Gastrocnemius medialis (tissue), 4 donors: ENCODE measurements around the gene LCN12. TPM values are rescaled to one million over a fixed set of nuclear protein-coding genes. Genes with fewer than 3 reads are reported as not detected.

Experiments
- ATAC-seq, 2 donors: fragments of 150-250 bp; one replicate each; pipeline ENCODE4 v1.9.1; 2016
- DNase-seq, 2 donors: peaks; one replicate each; pipeline ENCODE4 v3.0.0-alpha.2; 2019
- H3K27ac ChIP-seq, 4 donors: fragments of 200-600 bp; sonication (generic); 1 replicate in 1 of 4; 2 replicates in 3 of 4; pipeline ENCODE4 v1.5.1; 2016 to 2018; ENCODE audit warnings: mild to moderate bottlenecking in 2 of 4, moderate library complexity in 1 of 4
- H3K27me3 ChIP-seq, 3 donors: fragments of 200-600 bp; sonication (generic) in 2 of 3; 1 replicate in 1 of 3; 2 replicates in 2 of 3; pipeline versions ENCODE4 v1.5.1 to v1.6.0; 2016 to 2019; ENCODE audit warnings: mild to moderate bottlenecking in 1 of 3, moderate library complexity in 1 of 3
- H3K36me3 ChIP-seq, 2 donors: fragments of 200-600 bp; sonication (generic) in 1 of 2; one replicate each; pipeline ENCODE4 v1.5.1; 2017 to 2018
- H3K4me1 ChIP-seq, 2 donors: fragments of 200-600 bp; sonication (generic) in 1 of 2; one replicate each; pipeline ENCODE4 v1.5.1; 2016 to 2017; ENCODE audit warnings: mild to moderate bottlenecking in 2 of 2
- H3K4me3 ChIP-seq, 4 donors: fragments of 200-600 bp; sonication (generic) in 3 of 4; 1 replicate in 1 of 4; 2 replicates in 3 of 4; pipeline ENCODE4 v1.5.1; 2016 to 2019; ENCODE audit warnings: mild to moderate bottlenecking in 2 of 4
- H3K9me3 ChIP-seq, 3 donors: fragments of 200-600 bp; sonication (generic) in 2 of 3; 1 replicate in 1 of 3; 2 replicates in 2 of 3; pipeline ENCODE4 v1.5.1; 2016 to 2019
- CTCF ChIP-seq, 5 experiments: fragments of 450-650 bp in 3 of 5; fragments of 200-600 bp in 2 of 5; sonication (generic) in 2 of 5; IDR thresholded peaks in 4 of 5; conservative IDR thresholded peaks in 1 of 5; 1 replicate in 4 of 5; 2 replicates in 1 of 5; pipeline ENCODE4 v1.5.1; 2016 to 2019; ENCODE audit warnings: antibody characterized with exemption in 5 of 5, mild to moderate bottlenecking in 3 of 5, moderate library complexity in 3 of 5
- POLR2A ChIP-seq, 2 donors: fragments of 450-650 bp; IDR thresholded peaks; one replicate each; pipeline ENCODE4 v1.6.1; 2017; ENCODE audit warnings: antibody characterized with exemption in 2 of 2, mild to moderate bottlenecking in 2 of 2, moderate library complexity in 2 of 2
- in situ Hi-C, 4 donors: fragments of 200-750 bp; cut with MboI; loops; one replicate each; pipeline versions ENCODE4 v1.15.0 to v1.8.0; 2017; ENCODE audit warnings: low sequenced_read_pairs in 4 of 4
- intact Hi-C: fragments of 100-400 bp; cut with DNase I; formaldehyde crosslinking; loops from one replicate; pipeline ENCODE4 v1.15.1; 2023; ENCODE audit warnings: low total_unique reads
- total RNA-seq, 4 donors: library from RNA; depleted of rRNA; stranded (reverse); fragments of >200 nt; gene quantifications; one replicate each; pipeline versions ENCODE4 v1.1.0 to v1.2.3, GENCODE V29; 2016

The LCN12 gene
- total RNA-seq, 4 donors from 2014 or later, result not detected

- intact Hi-C loops, result no loop called here
- Histone ChIP-seq H3K27me3 (no peaks in the 10 kb centered on the region), H3K27ac (no peak overlapping the region), H3K4me1 (no peaks in the 10 kb centered on the region), H3K9me3 (no peaks in the 10 kb centered on the region), H3K36me3 (peaks cover 0 to 39% of the 10 kb centered on the region in 2 donors), H3K4me3 (no peak overlapping the region)
- ATAC-seq (no peak), DNase-seq (no peak)
- TF ChIP-seq POLR2A (IDR thresholded peaks at IDR 0.05), result no peak
- TF ChIP-seq CTCF (IDR thresholded peaks at IDR 0.05 in 4 of 5, conservative IDR thresholded peaks at IDR 0.05 in 1 of 5), result no peak
- in situ Hi-C loops, result no loop called here
Measured at GRCh38 chr9:136916330-136917184, 35.5 kb upstream of the LCN12 start.

DNA sequence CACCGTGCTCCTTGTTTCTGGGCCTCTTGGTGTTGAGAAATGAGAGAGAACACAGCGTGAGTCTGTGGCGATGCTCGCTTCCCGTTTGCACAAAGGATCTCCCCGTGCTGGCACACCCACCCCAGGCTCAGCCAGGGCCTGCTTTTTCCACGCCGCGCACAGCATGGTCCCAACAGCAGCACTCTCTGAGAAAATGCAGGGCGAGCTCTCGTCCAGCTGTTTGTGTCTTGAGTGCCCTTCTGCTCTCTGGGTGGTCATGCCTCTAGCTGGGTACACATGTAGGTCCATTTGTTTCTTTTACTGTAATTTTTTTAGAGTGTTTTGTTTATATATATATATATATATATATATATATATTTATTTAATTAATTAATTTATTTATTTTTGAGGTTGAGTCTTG lies 34.2 kb upstream of the LCN12 start:
- Histone ChIP-seq H3K27ac (no peak overlapping the region), H3K9me3 (no peaks in the 10 kb centered on the region), H3K4me3 (no peak overlapping the region), H3K36me3 (peaks cover 0 to 36% of the 10 kb centered on the region in 2 donors), H3K27me3 (no peaks in the 10 kb centered on the region), H3K4me1 (peaks cover 0 to 4% of the 10 kb centered on the region in 2 donors)
- no peak for TF ChIP-seq CTCF (IDR thresholded peaks at IDR 0.05 in 4 of 5, conservative IDR thresholded peaks at IDR 0.05 in 1 of 5)
- no peak for TF ChIP-seq POLR2A (IDR thresholded peaks at IDR 0.05)
- ATAC-seq (no peak), DNase-seq (no peak)
- in situ Hi-C loops, result no loop called here
- intact Hi-C loops, result no loop called here

DNA sequence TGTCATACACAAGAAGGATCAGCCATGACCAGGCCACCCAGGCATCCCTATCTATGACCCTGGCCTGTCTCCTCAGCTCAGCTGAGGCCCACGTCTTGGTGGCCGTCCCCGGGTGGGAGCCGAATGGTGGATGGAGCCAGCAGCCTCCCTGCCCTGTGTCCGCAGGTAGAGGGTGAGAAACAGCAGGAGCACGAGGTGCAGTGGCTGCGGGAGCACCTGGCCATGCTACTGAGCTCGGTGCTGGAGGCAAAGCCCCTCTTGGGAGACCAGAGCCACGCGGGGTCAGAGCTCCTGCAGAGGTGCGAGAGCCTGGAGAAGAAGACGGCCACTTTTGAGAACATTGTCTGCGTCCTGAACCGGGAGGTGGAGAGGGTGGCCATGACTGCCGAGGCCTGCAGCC lies 32.0 kb upstream of the LCN12 start:
- Histone ChIP-seq H3K4me1 (peaks cover 2 to 15% of the 10 kb centered on the region in 2 donors), H3K9me3 (no peaks in the 10 kb centered on the region), H3K4me3 (no peak overlapping the region), H3K27me3 (no peaks in the 10 kb centered on the region), H3K36me3 (peaks cover 0 to 36% of the 10 kb centered on the region in 2 donors), H3K27ac (no peak overlapping the region)
- in situ Hi-C loops (no loop called here), intact Hi-C loops (no loop called here)
- TF ChIP-seq POLR2A (IDR thresholded peaks at IDR 0.05), result no peak
- no peak for TF ChIP-seq CTCF (IDR thresholded peaks at IDR 0.05 in 4 of 5, conservative IDR thresholded peaks at IDR 0.05 in 1 of 5)
- ATAC-seq, result no peak
- no peak for DNase-seq

DNA sequence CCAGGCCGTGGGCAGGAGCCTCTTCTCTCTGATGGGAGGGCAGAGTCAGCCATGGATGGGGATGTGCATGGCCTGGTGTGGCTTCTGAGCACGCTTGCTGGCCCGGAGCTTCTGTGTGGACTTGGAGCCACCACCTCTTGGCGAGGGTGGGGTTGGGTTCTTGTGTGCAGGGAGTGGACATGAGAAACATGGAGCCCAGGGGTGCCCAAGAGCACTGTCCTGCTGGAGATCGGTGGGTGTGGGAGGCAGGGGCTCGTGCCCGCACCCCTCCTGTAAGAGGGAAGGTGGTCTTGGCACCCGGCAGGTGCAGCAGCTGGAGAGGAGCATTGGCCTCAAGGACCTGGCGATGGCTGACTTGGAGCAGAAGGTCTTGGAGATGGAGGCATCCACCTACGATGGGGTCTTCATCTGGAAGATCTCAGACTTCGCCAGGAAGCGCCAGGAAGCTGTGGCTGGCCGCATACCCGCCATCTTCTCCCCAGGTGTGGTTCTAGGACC lies 31.3 kb upstream of the LCN12 start:
- ATAC-seq (no peak), DNase-seq (no peak)
- Histone ChIP-seq H3K4me1 (peaks cover 5 to 22% of the 10 kb centered on the region in 2 donors), H3K27me3 (no peaks in the 10 kb centered on the region), H3K9me3 (no peaks in the 10 kb centered on the region), H3K27ac (no peak overlapping the region), H3K4me3 (no peak overlapping the region), H3K36me3 (peaks cover 0 to 31% of the 10 kb centered on the region in 2 donors)
- intact Hi-C loops, result no loop called here
- no peak for TF ChIP-seq POLR2A (IDR thresholded peaks at IDR 0.05)
- no peak for TF ChIP-seq CTCF (IDR thresholded peaks at IDR 0.05 in 4 of 5, conservative IDR thresholded peaks at IDR 0.05 in 1 of 5)
- in situ Hi-C loops, result no loop called here
